OCI-LY1 (cell line): ENCODE data around the gene SUSD1.

Experiments used
- CTCF ChIP-seq: fragments of 200-600 bp; sonication (generic), shearing (Covaris generic); IDR thresholded peaks from 2 replicates; pipeline ENCODE4 v1.5.1; 2017; ENCODE audit warnings: mild to moderate bottlenecking, antibody characterized with exemption, low read length, moderate library complexity, mixed read lengths
- EZH2 ChIP-seq: fragments of 200-600 bp; sonication (generic), shearing (Covaris generic); IDR thresholded peaks from 2 replicates; pipeline ENCODE4 v1.8.0; 2017; ENCODE audit warnings: borderline replicate concordance, mixed run types, mild to moderate bottlenecking, antibody characterized with exemption, low read length, moderate library complexity, mixed read lengths

- TF ChIP-seq CTCF (no peak), EZH2 (no peak)
Observed at GRCh38 chr9:111992523-111992922, 182.6 kb downstream of the SUSD1 start.
